GM21737 (cell line): ENCODE measurements around the gene F2R.
"Not testable (repeated sequence)": the region's sequence is repeated elsewhere in the genome, so short reads cannot be mapped to it uniquely, and the experiment has no call there.

ENCODE experiments used
- ATAC-seq: cut with Tn5 transposase; IDR thresholded peaks from one replicate; pipeline ENCODE4 v1.9.1; 2021; ENCODE audit warnings: mild to moderate bottlenecking, moderate library complexity; ENCODE audit not compliant: unreplicated experiment

F2R gene

GRCh38 chr5:76747706-76748105 is 31.8 kb downstream of the F2R start:
- no peak for ATAC-seq

- no peak for ATAC-seq
These were observed 35.4 kb downstream of the F2R start for GRCh38 chr5:76751291-76751690.

- ATAC-seq, result no peak
These were observed 38.7 kb downstream of the F2R start for GRCh38 chr5:76754668-76755078.

- ATAC-seq, result no peak
These were observed 40.1 kb downstream of the F2R start for GRCh38 chr5:76755779-76756637.

- ATAC-seq, result no peak
These were observed 41.1 kb downstream of the F2R start for GRCh38 chr5:76757049-76757448.

- ATAC-seq, result not testable (repeated sequence)
These were observed 45.2 kb downstream of the F2R start for GRCh38 chr5:76761118-76761517.

- ATAC-seq, result no peak
These were observed 46.6 kb downstream of the F2R start for GRCh38 chr5:76762484-76762883.

GRCh38 chr5:76763136-76763535 is 47.2 kb downstream of the F2R start:
- ATAC-seq, result no peak

GRCh38 chr5:76764374-76764773 is 48.4 kb downstream of the F2R start:
- no peak for ATAC-seq

- ATAC-seq, result no peak
These were observed 49.3 kb downstream of the F2R start for GRCh38 chr5:76765249-76765648.

- ATAC-seq, result no peak
These were observed 50.8 kb downstream of the F2R start for GRCh38 chr5:76766746-76767145.

- ATAC-seq, result not testable (repeated sequence)
These were observed 55.1 kb downstream of the F2R start for GRCh38 chr5:76771041-76771440.

- ATAC-seq, result no peak
These were observed 55.9 kb downstream of the F2R start for GRCh38 chr5:76771705-76772405.

- ATAC-seq, result no peak
These were observed 60.0 kb downstream of the F2R start for GRCh38 chr5:76775921-76776320.

- ATAC-seq, result no peak
These were observed 60.5 kb downstream of the F2R start for GRCh38 chr5:76776391-76776790.

GRCh38 chr5:76780616-76781015 is 64.7 kb downstream of the F2R start:
- ATAC-seq, result not testable (repeated sequence)

GRCh38 chr5:76781775-76782174 is 65.8 kb downstream of the F2R start:
- ATAC-seq, result no peak

- no peak for ATAC-seq
These were observed 66.5 kb downstream of the F2R start for GRCh38 chr5:76782444-76782843.
